ENCODE data around the gene MACO1.
"Not testable (repeated sequence)": the region's sequence is repeated elsewhere in the genome, so short reads cannot be mapped to it uniquely, and the experiment has no call there.

Gene MACO1

GRCh38 chr1:25433389-25434186 is 2.9 kb downstream of the MACO1 start:
- DNase-seq: no peak
- Mint-ChIP-seq H3K9me3 (no peaks in the 10 kb centered on the region), H3K4me3 (peak overlapping the region; percentile 10 to 87), H3K27me3 (no peaks in the 10 kb centered on the region), H3K27ac (no peak overlapping the region), H3K4me1 (peaks cover 71% of the 10 kb centered on the region)
- no peak for ATAC-seq

DNA sequence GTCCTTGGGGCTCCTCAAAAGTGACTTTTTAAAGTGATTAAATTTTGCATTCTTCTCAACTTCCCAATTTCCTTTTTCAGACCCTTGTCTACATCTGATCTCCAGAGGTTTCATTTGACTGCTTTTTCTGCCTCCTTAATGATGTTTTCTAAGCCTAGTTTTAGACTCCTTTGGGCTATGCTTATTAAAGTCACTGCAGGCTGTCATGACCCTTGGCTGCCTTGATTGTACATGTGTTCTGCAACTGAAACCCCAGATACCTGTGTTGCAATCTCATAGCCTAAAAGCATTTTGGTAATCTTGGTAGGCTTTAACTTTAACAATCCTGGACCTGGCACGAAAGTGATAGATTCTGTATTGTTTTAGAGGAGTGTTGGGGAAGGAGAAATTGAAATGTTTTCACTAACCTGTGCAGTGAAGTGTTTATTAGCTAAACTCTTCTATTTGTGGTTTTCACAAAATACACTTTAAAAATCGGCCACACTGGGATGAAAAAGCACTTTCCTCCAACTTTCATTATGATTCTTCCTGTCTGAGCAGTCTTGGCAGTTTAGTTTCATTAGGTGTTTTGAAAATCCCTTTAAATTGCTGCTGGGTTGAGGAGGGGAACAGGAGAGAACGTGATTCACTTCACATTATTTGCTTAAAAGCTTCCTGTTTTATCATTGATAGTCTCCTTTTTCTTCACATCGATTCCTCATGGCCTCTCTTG is 4.9 kb downstream of the MACO1 start:
- H3K9me3 Mint-ChIP-seq: no peaks in the 10 kb centered on the region
- H3K27ac Mint-ChIP-seq: peak overlapping the region; percentile 1 to 86
- H3K4me3 Mint-ChIP-seq: peak overlapping the region; percentile 63 to 73
- DNase-seq (no peak), ATAC-seq (peak; percentile 48)
- H3K27me3 Mint-ChIP-seq: no peaks in the 10 kb centered on the region
- H3K4me1 Mint-ChIP-seq: peaks cover 62% of the 10 kb centered on the region

GRCh38 chr1:25437672-25438071 is 7.0 kb downstream of the MACO1 start:
- H3K4me1 Mint-ChIP-seq: peaks cover 71% of the 10 kb centered on the region

DNA sequence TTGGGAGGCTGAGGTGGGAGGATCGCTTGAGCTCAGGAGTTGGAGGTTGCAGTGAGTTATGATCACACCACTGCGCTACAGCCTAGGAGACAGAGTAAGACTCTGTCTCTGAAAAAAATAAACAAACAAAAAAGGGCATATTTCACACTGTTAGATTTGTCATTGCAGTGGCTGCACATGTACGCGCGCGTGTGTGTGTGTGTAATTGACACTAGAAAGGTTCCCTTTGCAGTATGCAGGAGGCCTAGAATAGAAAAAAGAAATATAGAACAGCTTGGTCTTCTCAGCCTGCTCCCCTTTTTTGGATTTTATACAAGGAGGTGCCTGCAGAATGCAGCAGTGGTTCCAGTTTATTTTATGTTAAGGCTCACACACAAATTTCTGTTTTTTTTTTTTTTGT is 8.6 kb downstream of the MACO1 start:
- H3K27me3 Mint-ChIP-seq: no peaks in the 10 kb centered on the region
- ATAC-seq: no peak
- no peak for DNase-seq
- H3K27ac Mint-ChIP-seq: no peak overlapping the region
- H3K9me3 Mint-ChIP-seq: no peaks in the 10 kb centered on the region
- peaks cover 67% of the 10 kb centered on the region for H3K4me1 Mint-ChIP-seq
- no peak overlapping the region for H3K4me3 Mint-ChIP-seq

More at GRCh38 chr1:25437672-25438071, 7.0 kb downstream of the MACO1 start:
- no peak for ATAC-seq
- Mint-ChIP-seq H3K9me3 (no peaks in the 10 kb centered on the region), H3K27me3 (no peaks in the 10 kb centered on the region), H3K27ac (no peak overlapping the region), H3K4me3 (no peak overlapping the region)
- no peak for DNase-seq

DNA sequence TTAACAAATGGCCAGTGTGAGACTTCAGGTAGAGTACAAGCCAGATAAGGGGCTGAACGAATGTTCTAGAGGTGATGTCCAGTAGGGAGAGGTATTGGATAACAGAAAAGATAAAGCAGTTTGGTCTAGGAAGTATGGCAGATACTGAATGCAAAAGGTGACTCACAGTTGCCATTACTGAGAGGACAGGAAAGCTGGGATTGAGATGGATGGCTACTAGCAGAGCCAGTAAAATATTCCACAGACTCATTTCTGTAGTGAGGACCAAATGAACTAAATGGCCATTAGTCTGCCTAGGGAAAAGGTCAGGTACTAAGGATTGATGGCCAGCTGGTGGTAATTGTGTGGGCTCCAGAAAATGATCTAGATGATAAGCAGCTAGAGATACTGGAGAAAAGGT is 11.5 kb downstream of the MACO1 start:
- DNase-seq (no peak), ATAC-seq (no peak)
- Mint-ChIP-seq H3K27me3 (no peaks in the 10 kb centered on the region), H3K9me3 (no peaks in the 10 kb centered on the region), H3K4me1 (peaks cover 51% of the 10 kb centered on the region), H3K27ac (no peak overlapping the region), H3K4me3 (no peak overlapping the region)

GRCh38 chr1:25443030-25443699 is 12.5 kb downstream of the MACO1 start:
- no peaks in the 10 kb centered on the region for H3K27me3 Mint-ChIP-seq
- peak overlapping the region in 1 of 2 donors; percentile 4 for H3K27ac Mint-ChIP-seq
- no peaks in the 10 kb centered on the region for H3K9me3 Mint-ChIP-seq
- H3K4me1 Mint-ChIP-seq: peaks cover 55% of the 10 kb centered on the region
- DNase-seq (no peak), ATAC-seq (no peak)
- H3K4me3 Mint-ChIP-seq: peak overlapping the region in 1 of 2 donors; percentile 8

DNA sequence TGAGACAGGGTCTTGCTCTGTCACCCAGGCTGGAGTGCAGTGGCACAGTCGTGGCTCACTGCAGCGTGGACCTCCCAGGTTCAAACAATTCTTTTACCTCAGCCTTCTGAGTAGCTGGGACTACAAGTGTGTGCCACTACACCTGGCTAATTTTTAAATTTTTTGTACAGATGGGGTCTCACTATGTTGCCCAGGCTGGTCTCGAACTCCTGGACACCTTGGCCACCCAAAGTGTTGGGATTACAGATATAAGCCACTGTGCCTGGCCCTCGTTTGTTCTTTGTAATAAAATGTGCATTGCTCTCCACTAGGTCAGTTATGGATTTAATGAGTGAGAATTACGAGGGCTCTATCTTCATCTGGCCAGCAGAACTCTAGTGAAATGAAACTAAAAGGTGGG is 13.9 kb downstream of the MACO1 start:
- H3K27ac Mint-ChIP-seq, H3K4me3 Mint-ChIP-seq, H3K9me3 Mint-ChIP-seq, DNase-seq, ATAC-seq, H3K27me3 Mint-ChIP-seq: not testable (repeated sequence)
- peaks cover 55% of the 10 kb centered on the region for H3K4me1 Mint-ChIP-seq

GRCh38 chr1:25445993-25446538 is 15.4 kb downstream of the MACO1 start:
- no peaks in the 10 kb centered on the region for H3K27me3 Mint-ChIP-seq
- H3K4me3 Mint-ChIP-seq: no peak overlapping the region
- DNase-seq: no peak
- ATAC-seq: no peak
- peak overlapping the region in 1 of 2 donors; percentile 17 for H3K27ac Mint-ChIP-seq
- peaks cover 57% of the 10 kb centered on the region for H3K4me1 Mint-ChIP-seq
- no peaks in the 10 kb centered on the region for H3K9me3 Mint-ChIP-seq

DNA sequence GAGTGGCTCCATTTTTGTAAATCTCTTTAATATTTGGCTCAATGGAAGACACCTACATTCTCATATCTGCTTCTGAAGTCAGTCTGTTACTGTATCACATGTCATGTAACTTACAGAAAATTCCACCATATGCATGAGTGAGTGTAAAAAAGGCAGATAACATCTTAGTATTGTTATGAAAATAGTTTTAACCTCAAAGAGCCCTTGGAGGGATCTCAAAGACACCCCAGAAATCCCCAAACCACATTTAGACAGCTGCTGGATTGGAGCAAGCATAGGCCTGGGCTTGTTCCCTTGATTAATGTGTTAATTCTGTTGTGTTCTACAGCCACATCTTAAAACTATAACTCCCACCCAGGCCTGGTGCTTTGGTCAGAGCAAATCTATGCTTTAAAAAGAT is 16.9 kb downstream of the MACO1 start:
- DNase-seq (peak; percentile 17 to 42), ATAC-seq (peak; percentile 97)
- Mint-ChIP-seq H3K9me3 (no peaks in the 10 kb centered on the region), H3K27ac (peak overlapping the region in 1 of 2 donors; percentile 73), H3K4me3 (peak overlapping the region in 1 of 2 donors; percentile 37), H3K4me1 (peaks cover 42% of the 10 kb centered on the region), H3K27me3 (no peaks in the 10 kb centered on the region)

DNA sequence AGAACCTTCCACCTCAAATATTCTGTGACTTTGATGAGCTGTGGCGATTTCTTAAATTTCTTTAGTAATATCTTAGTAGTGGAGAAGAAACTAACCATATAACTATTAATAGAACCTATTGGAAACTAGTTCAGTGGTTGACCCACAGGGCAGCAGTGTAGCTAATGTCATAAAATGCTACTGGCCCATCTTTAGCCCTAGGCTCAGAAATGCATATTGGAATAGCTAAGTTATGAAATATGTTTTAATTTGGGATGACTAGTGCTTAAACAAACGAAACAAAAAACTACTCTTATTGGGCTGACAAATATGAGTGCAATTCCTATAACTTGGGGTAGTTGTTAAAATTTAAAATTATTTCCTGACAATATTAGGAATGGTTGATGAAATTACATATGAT is 20.2 kb downstream of the MACO1 start:
- Mint-ChIP-seq H3K27me3 (no peaks in the 10 kb centered on the region), H3K4me3 (no peak overlapping the region), H3K27ac (no peak overlapping the region), H3K4me1 (peaks cover 27% of the 10 kb centered on the region), H3K9me3 (no peaks in the 10 kb centered on the region)
- DNase-seq (no peak), ATAC-seq (no peak)

- Mint-ChIP-seq H3K4me1 (peaks cover 19% of the 10 kb centered on the region), H3K27ac (peak overlapping the region in 1 of 2 donors; percentile 80), H3K27me3 (no peaks in the 10 kb centered on the region), H3K4me3 (no peak overlapping the region), H3K9me3 (no peaks in the 10 kb centered on the region)
- no peak for DNase-seq
- ATAC-seq: no peak
Observed at GRCh38 chr1:25451908-25452307, 21.2 kb downstream of the MACO1 start.

DNA sequence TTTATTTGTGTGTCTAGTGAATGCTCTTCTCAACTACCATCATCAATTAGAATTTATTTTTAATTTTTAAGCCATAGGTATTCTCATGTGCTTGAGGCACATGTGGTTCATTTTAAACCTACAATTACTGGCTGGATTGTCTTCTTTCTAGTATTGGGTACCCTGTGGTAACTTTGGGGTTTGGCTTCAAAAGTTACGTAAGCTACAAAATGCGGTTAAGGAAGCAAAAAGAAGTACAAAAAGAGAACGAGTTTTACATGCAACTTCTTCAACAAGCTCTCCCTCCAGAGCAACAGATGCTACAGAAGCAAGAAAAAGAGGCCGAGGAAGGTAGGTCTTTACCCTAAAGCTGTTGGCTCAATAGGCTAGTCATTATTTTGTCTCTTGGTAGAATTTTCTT is 25.8 kb downstream of the MACO1 start:
- DNase-seq (no peak), ATAC-seq (no peak)
- H3K4me1 Mint-ChIP-seq: no peaks in the 10 kb centered on the region
- H3K27ac Mint-ChIP-seq: no peak overlapping the region
- H3K4me3 Mint-ChIP-seq: no peak overlapping the region
- no peaks in the 10 kb centered on the region for H3K27me3 Mint-ChIP-seq
- no peaks in the 10 kb centered on the region for H3K9me3 Mint-ChIP-seq

DNA sequence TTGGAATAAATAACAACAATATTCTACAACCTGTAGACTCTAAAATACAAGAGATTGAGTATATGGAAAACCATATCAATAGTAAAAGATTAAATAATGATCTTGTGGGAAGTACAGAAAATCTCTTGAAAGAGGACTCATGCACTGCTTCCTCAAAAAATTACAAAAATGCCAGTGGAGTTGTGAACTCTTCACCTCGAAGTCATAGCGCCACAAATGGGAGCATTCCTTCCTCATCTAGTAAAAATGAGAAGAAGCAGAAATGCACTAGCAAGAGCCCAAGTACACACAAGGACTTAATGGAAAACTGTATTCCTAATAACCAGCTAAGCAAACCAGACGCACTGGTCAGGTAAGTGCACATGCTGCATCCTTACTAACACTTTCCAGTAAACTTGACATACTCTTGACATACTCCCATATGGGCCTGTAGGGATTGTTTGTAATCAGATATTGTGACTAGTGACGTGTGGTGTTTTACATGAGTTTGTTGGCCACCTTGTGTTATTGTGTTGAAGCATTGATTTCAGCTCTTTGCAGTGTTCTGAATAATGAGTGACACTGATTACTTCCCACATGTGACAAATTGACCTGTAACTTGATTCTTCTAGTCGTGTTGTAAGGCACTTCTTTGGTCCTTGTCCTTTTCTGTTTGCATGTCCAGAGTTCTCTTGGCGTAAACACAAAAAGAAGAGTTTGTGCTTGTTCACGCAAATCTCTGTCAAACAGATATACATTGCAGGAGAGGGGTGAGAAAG is 28.0 kb downstream of the MACO1 start:
- Mint-ChIP-seq H3K27me3 (no peaks in the 10 kb centered on the region), H3K4me3 (no peak overlapping the region), H3K27ac (no peak overlapping the region), H3K4me1 (no peaks in the 10 kb centered on the region), H3K9me3 (no peaks in the 10 kb centered on the region)
- no peak for DNase-seq
- no peak for ATAC-seq

- H3K4me1 Mint-ChIP-seq: no peaks in the 10 kb centered on the region
- H3K9me3 Mint-ChIP-seq: no peaks in the 10 kb centered on the region
- no peak overlapping the region for H3K27ac Mint-ChIP-seq
- DNase-seq (no peak), ATAC-seq (no peak)
- no peak overlapping the region for H3K4me3 Mint-ChIP-seq
- no peaks in the 10 kb centered on the region for H3K27me3 Mint-ChIP-seq
Observed at GRCh38 chr1:25460020-25460419, 29.3 kb downstream of the MACO1 start.

DNA sequence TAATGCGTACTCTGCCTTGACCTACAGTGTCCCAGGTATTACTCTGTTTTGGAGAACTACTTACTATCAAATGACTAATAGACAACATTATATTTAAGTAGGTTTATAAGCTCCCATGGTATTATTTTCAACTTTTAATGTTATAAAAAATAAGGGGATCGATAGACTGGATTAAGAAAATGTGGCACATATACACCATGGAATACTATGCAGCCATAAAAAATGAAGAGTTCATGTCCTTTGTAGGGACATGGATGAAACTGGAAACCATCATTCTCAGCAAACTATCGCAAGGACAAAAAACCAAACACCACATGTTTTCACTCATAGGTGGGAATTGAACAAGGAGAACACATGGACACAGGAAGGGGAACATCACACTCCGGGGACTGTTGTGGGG is 30.1 kb downstream of the MACO1 start:
- DNase-seq, H3K27me3 Mint-ChIP-seq, H3K9me3 Mint-ChIP-seq, H3K4me1 Mint-ChIP-seq, ATAC-seq, H3K4me3 Mint-ChIP-seq: not testable (repeated sequence)
- peak overlapping the region in 1 of 2 donors; percentile 37 for H3K27ac Mint-ChIP-seq

Data from stimulated activated naive CD8-positive, alpha-beta T cell treated with anti-CD3 and anti-CD28 coated beads, Interleukin-15, amount 100 ng/mL, for 72 hours (primary cell).